Vein endothelial cell (primary cell): Measurements from ENCODE around the gene JMY. TPM values are rescaled to one million over a fixed set of nuclear protein-coding genes. Genes with fewer than 3 reads are reported as not detected.

Source experiments
- small RNA-seq: library from RNA; depleted of rRNA; stranded (forward); fragments of <200 nt; gene quantifications from one replicate; pipeline ENCODE3, GENCODE V24; 2012
- total RNA-seq: library from RNA; depleted of rRNA; stranded (reverse); fragments of >200 nt; gene quantifications from 2 replicates; pipeline ENCODE4 v1.2.3, GENCODE V29; 2012

Gene JMY
- 11.1 and 11.6 TPM in 2 replicates for total RNA-seq

GRCh38 chr5:79235634-79236361 is at the start of gene JMY:
Gene JMY, plus strand, starts transcription at chr5:79236131. Its CDS starts 520 bp downstream, at chr5:79236651.

Small RNA genes lying within 50 kb of the gene (small RNA-seq; reads per million reads assigned to genes)
- not detected for gene AC016559.1
- not detected for gene RF00425

Other genes with a start within 250 kb of the JMY start
- gene DMGDH, start 166.5 kb upstream of the JMY start, total RNA-seq = 0.33 and 0.38 TPM in 2 replicates
- gene BHMT2, start 166.4 kb upstream of the JMY start, total RNA-seq = 0.65 and 3.0 TPM in 2 replicates
- not detected in 2 replicates for gene BHMT, start 124.3 kb upstream of the JMY start, total RNA-seq